Activated T-cell treated with anti-CD3 and anti-CD28 coated beads, Interleukin-2, amount 50 U/mL, for 72 hours (primary cell): Measurements from ENCODE around the gene GALNT14. TPM values are rescaled to one million over a fixed set of nuclear protein-coding genes. Genes with fewer than 3 reads are reported as not detected.

Experiments
- ATAC-seq, 2 donors: fragments of 150-1000 bp; cut with Tn5 transposase; replicated peaks in 1 of 2; 2 replicates each; pipeline ENCODE4 v1.10.0; 2021; ENCODE audit warnings: moderate library complexity in 2 of 2, mild to moderate bottlenecking in 1 of 2
- DNase-seq, 2 donors: peaks; one replicate each; pipeline ENCODE4 v3.0.0; 2021 to 2022; ENCODE audit warnings: mixed read lengths in 1 of 2
- H3K27ac Mint-ChIP-seq: one replicate; pipeline ENCODE4 v1.8.0; 2022; ENCODE audit warnings: mild to moderate bottlenecking, moderate library complexity, mixed read lengths
- H3K27me3 Mint-ChIP-seq: one replicate; pipeline ENCODE4 v1.8.0; 2022; ENCODE audit warnings: low read depth, mixed read lengths
- H3K36me3 Mint-ChIP-seq, 2 donors: one replicate each; pipeline ENCODE4 v1.8.0; 2022; ENCODE audit warnings: mixed read lengths in 2 of 2, mild to moderate bottlenecking in 1 of 2; ENCODE audit not compliant: insufficient read depth in 2 of 2
- H3K4me1 Mint-ChIP-seq: one replicate; pipeline ENCODE4 v1.8.0; 2022; ENCODE audit warnings: low read depth, mixed read lengths
- H3K4me3 Mint-ChIP-seq, 2 donors: one replicate each; pipeline ENCODE4 v1.8.0; 2022; ENCODE audit warnings: mild to moderate bottlenecking in 2 of 2, mixed read lengths in 2 of 2, moderate library complexity in 2 of 2
- H3K9me3 Mint-ChIP-seq, 2 donors: one replicate each; pipeline ENCODE4 v1.8.0; 2022; ENCODE audit warnings: mixed read lengths in 2 of 2
- total RNA-seq, 2 donors: library from RNA; stranded (reverse); gene quantifications; one replicate each; pipeline ENCODE4 v1.2.3, GENCODE V29; 2022

GALNT14 gene
- total RNA-seq, 2 donors from 2014 or later, result 0.67 to 0.81 TPM

DNA sequence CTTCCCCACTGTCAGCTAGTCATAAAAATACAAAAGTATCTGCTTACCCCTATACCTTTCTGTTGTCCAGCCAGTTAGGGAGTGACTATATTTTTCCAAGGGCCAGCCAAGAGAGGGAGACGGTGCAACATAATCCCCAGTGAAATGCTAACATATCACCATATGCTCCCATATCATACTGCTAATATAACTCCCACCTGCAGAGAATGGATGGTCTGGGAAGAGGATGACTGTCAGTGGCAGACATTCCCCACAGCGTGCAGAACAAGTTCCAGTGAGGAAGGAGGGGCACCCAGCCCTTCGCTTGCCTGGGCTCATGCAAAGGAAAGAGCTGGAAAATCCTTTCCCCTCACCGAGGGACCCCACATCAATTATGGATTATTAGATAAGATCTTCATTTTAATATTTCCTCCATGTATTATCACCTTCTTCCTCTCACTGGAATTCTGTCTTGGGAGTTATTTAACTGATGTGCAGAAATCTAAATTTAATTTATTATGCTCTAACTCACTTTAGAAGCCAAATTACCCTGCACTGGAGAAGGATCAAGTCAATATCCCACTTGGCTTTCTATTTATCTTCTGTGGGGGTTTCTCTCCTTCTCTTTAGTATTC lies 135.6 kb downstream of the GALNT14 start:
- no peak overlapping the region for H3K27ac Mint-ChIP-seq

DNA sequence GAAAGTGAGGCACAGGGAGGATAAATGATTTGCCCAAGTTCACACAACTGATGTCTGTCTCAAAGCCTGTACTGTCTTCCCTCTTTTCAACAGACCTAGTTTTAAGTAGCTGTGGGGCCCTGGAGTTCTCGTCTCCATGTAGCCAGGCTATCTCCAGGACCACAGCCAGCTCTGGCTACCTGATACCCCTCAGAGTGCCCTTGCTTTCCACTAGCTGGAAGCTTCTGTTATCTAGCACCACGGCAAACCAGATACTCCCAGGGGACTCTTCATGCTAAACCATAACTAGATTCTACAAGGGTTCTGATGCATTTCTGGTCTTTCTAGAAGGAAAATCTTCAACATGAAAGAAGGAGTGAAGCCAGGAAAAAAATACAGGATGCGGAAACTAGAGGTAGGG lies 137.3 kb downstream of the GALNT14 start:
- Mint-ChIP-seq H3K36me3 (no peaks in the 10 kb centered on the region), H3K9me3 (no peaks in the 10 kb centered on the region), H3K4me1 (no peaks in the 10 kb centered on the region), H3K27ac (no peak overlapping the region), H3K27me3 (no peaks in the 10 kb centered on the region), H3K4me3 (no peak overlapping the region)
- DNase-seq (no peak), ATAC-seq (no peak)

More for the DNA sequence above, 135.6 kb downstream of the GALNT14 start:
- Mint-ChIP-seq H3K36me3 (no peaks in the 10 kb centered on the region), H3K27me3 (no peaks in the 10 kb centered on the region), H3K4me3 (no peak overlapping the region), H3K9me3 (no peaks in the 10 kb centered on the region), H3K4me1 (no peaks in the 10 kb centered on the region)
- no peak for DNase-seq
- no peak for ATAC-seq

GRCh38 chr2:30998672-30999071 lies 139.6 kb downstream of the GALNT14 start:
- no peaks in the 10 kb centered on the region for H3K36me3 Mint-ChIP-seq
- H3K9me3 Mint-ChIP-seq, result no peaks in the 10 kb centered on the region
- no peaks in the 10 kb centered on the region for H3K27me3 Mint-ChIP-seq
- H3K27ac Mint-ChIP-seq, result no peak overlapping the region
- no peaks in the 10 kb centered on the region for H3K4me1 Mint-ChIP-seq
- H3K4me3 Mint-ChIP-seq, result no peak overlapping the region
- ATAC-seq (no peak), DNase-seq (no peak)

DNA sequence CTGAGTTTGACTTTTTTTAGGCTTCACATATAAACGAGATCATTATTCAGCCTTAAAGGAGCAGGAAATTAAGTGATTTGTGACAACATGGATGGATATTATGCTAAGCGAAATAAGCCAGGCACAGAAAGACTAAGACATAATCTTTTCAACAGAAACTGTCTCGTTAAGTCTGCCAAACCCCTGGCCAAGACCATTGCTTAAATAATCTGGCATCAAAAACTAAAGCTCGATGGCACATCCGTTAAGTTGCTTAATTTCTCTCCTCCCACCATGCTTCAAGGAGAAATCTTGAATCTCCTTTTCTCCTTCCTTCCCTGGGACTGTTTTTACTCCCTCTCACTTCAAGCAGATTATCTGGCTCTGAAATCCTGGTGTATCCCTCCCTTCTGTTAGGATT lies 140.3 kb downstream of the GALNT14 start:
- Mint-ChIP-seq H3K9me3 (no peaks in the 10 kb centered on the region), H3K27me3 (no peaks in the 10 kb centered on the region), H3K4me1 (no peaks in the 10 kb centered on the region), H3K4me3 (no peak overlapping the region), H3K27ac (no peak overlapping the region), H3K36me3 (no peaks in the 10 kb centered on the region)
- ATAC-seq (no peak), DNase-seq (no peak)

GRCh38 chr2:30994227-30995056 lies 143.8 kb downstream of the GALNT14 start:
- Mint-ChIP-seq H3K4me1 (no peaks in the 10 kb centered on the region), H3K9me3 (no peaks in the 10 kb centered on the region), H3K27me3 (no peaks in the 10 kb centered on the region), H3K27ac (no peak overlapping the region), H3K4me3 (no peak overlapping the region), H3K36me3 (no peaks in the 10 kb centered on the region)
- DNase-seq (no peak), ATAC-seq (no peak)

DNA sequence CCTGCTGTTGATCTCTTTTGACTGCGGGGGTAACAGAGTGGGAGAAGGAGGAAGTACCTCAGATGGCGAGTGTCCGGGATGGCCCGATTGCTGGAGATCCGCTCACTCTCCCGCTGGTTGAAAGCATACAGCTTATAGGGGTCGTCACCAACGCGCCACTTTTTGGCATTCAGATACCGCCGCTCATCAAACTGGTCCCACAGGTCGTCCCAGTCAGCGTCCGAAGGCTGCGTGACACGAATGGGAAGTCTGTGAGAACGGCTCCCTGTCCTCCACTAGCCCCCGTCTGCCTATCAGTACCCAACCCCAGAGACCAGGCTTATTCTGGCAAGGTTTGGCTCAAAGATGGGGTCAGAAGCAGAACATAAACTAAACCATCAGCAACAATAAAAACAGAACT lies 145.5 kb downstream of the GALNT14 start:
- Mint-ChIP-seq H3K27ac (no peak overlapping the region), H3K27me3 (no peaks in the 10 kb centered on the region), H3K36me3 (no peaks in the 10 kb centered on the region), H3K4me1 (no peaks in the 10 kb centered on the region), H3K4me3 (no peak overlapping the region), H3K9me3 (no peaks in the 10 kb centered on the region)
- ATAC-seq (no peak), DNase-seq (no peak)

DNA sequence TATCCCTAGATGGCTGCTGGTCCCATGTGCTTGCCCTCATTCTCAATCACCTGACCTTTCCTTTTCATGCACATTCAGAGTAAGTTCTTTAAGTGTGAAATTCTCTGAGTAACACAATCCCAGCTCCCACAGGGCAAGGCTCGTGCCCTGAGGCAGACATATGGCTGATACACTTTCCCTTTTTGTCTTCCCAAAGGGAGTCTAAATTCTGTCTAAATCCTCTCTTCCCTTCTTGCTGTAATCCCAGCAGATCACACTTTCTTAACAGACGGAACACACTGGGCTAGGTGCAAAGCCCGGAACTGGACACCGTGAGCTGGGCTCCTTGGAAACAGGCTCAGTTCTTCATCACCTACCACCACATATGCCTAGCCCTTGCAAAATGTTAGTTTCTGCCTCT lies 147.6 kb downstream of the GALNT14 start:
- no peak for DNase-seq
- no peak overlapping the region for H3K27ac Mint-ChIP-seq
- no peaks in the 10 kb centered on the region for H3K9me3 Mint-ChIP-seq
- no peak for ATAC-seq
- no peaks in the 10 kb centered on the region for H3K4me1 Mint-ChIP-seq
- H3K27me3 Mint-ChIP-seq, result no peaks in the 10 kb centered on the region
- no peaks in the 10 kb centered on the region for H3K36me3 Mint-ChIP-seq
- no peak overlapping the region for H3K4me3 Mint-ChIP-seq

- Mint-ChIP-seq H3K9me3 (no peaks in the 10 kb centered on the region), H3K36me3 (no peaks in the 10 kb centered on the region), H3K27ac (no peak overlapping the region), H3K4me1 (no peaks in the 10 kb centered on the region), H3K4me3 (no peak overlapping the region), H3K27me3 (no peaks in the 10 kb centered on the region)
- no peak for DNase-seq
- no peak for ATAC-seq
These were observed 148.1 kb downstream of the GALNT14 start for GRCh38 chr2:30990176-30990575.

GRCh38 chr2:30989746-30990145 lies 148.5 kb downstream of the GALNT14 start:
- no peaks in the 10 kb centered on the region for H3K9me3 Mint-ChIP-seq

GRCh38 chr2:30987566-30987965 lies 150.7 kb downstream of the GALNT14 start:
- Mint-ChIP-seq H3K4me3 (no peak overlapping the region), H3K9me3 (no peaks in the 10 kb centered on the region), H3K36me3 (no peaks in the 10 kb centered on the region), H3K27me3 (no peaks in the 10 kb centered on the region), H3K4me1 (no peaks in the 10 kb centered on the region), H3K27ac (no peak overlapping the region)
- ATAC-seq (no peak), DNase-seq (no peak)

More at GRCh38 chr2:30989746-30990145, 148.5 kb downstream of the GALNT14 start:
- ATAC-seq (no peak), DNase-seq (no peak)
- Mint-ChIP-seq H3K4me3 (no peak overlapping the region), H3K27me3 (no peaks in the 10 kb centered on the region), H3K4me1 (no peaks in the 10 kb centered on the region), H3K36me3 (no peaks in the 10 kb centered on the region), H3K27ac (no peak overlapping the region)

- ATAC-seq, result no peak
- Mint-ChIP-seq H3K9me3 (no peaks in the 10 kb centered on the region), H3K4me3 (no peak overlapping the region)
These were observed 152.0 kb downstream of the GALNT14 start for GRCh38 chr2:30986231-30986580.

GRCh38 chr2:30985493-30986230 lies 152.6 kb downstream of the GALNT14 start:
- H3K9me3 Mint-ChIP-seq, result no peaks in the 10 kb centered on the region
- H3K4me3 Mint-ChIP-seq, result no peak overlapping the region
- H3K4me1 Mint-ChIP-seq, result no peaks in the 10 kb centered on the region
- H3K27ac Mint-ChIP-seq, result no peak overlapping the region
- H3K36me3 Mint-ChIP-seq, result no peaks in the 10 kb centered on the region
- DNase-seq (no peak), ATAC-seq (no peak)
- no peaks in the 10 kb centered on the region for H3K27me3 Mint-ChIP-seq

More at GRCh38 chr2:30986231-30986580, 152.0 kb downstream of the GALNT14 start:
- H3K27me3 Mint-ChIP-seq, result no peaks in the 10 kb centered on the region
- H3K4me1 Mint-ChIP-seq, result no peaks in the 10 kb centered on the region
- no peak for DNase-seq
- H3K27ac Mint-ChIP-seq, result no peak overlapping the region
- no peaks in the 10 kb centered on the region for H3K36me3 Mint-ChIP-seq

DNA sequence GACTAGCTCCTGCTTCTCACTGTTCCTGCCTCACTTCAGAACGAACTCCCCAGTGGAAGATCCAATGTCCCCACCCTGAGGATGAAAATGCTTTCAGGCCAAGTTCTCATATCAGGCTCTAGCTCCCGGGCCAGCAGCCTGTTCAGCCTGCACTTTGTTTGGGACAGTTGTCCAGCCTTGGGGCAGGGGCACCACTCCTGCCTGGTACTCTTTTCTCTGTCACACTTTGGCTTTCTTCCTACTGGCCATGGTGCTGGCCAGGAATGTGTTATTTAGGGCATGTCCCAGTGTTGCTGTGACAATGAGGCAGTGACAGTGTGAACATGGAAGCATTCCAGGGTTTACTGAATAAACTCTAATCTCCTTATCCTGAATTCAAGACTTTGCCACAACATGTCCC lies 154.1 kb downstream of the GALNT14 start:
- H3K27ac Mint-ChIP-seq, result no peak overlapping the region
- no peaks in the 10 kb centered on the region for H3K36me3 Mint-ChIP-seq
- no peak for ATAC-seq
- H3K4me1 Mint-ChIP-seq, result no peaks in the 10 kb centered on the region
- no peak for DNase-seq
- H3K4me3 Mint-ChIP-seq, result no peak overlapping the region
- no peaks in the 10 kb centered on the region for H3K9me3 Mint-ChIP-seq
- no peaks in the 10 kb centered on the region for H3K27me3 Mint-ChIP-seq
